ENCODE measurements around the gene PLPPR3.

PLPPR3 gene

DNA sequence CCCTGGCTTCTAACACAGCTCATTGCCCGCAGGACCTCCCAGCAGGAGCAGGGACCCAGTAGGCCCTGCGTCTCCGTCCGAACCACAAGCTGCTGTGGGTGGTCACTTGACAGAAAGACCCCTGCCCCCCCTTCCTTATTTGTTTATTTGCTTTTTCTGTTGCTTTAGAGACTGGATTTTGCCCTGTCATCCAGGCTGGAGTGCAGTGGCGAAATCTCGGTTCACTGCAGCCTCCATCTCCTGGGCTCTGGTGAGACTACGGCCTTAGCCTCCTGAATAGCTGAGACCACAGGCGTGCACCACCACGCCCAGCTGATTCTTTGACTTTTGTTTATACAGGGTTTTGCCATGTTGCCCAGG lies 32.1 kb downstream of the PLPPR3 start:
- H3K9me3 ChIP-seq (ENCODE audit: control insufficient read depth, insufficient read depth, low read depth, low read length): no peaks in the 10 kb centered on the region
- CTCF ChIA-PET: interaction anchor here (1.9 kb wide), 1 partner anchor 19 kb away, joined by 5 read pairs; no protein-coding TSS in a partner anchor
- no peaks in the 10 kb centered on the region for H3K36me3 ChIP-seq (ENCODE audit: control insufficient read depth in 2 of 2, insufficient read depth in 1 of 2, low read length in 2 of 2)
- POLR2A ChIA-PET: no interaction called here
- H3K27ac ChIP-seq (ENCODE audit: extremely low read depth, low read depth, low read length): peak overlapping the region; percentile 4; the same call in 1 of the 2 replicates
- H3K4me3 ChIP-seq (ENCODE audit: low read depth, low read length): no peak overlapping the region
- TF ChIP-seq ZNF311 (tag by site-specific recombination; IDR thresholded peaks at IDR 0.05; ENCODE audit: borderline replicate concordance) (no peak), ZNF514 (tag by site-specific recombination; IDR thresholded peaks at IDR 0.05) (no peak), ZNF138 (tag by site-specific recombination; IDR thresholded peaks at IDR 0.05; ENCODE audit: borderline replicate concordance) (no peak), ZNF140 (tag by site-specific recombination; IDR thresholded peaks at IDR 0.05) (no peak)
- H3K4me1 ChIP-seq (ENCODE audit: control insufficient read depth, insufficient read depth, low read length): peaks cover 2% of the 10 kb centered on the region; the same call in 1 of the 2 replicates

DNA sequence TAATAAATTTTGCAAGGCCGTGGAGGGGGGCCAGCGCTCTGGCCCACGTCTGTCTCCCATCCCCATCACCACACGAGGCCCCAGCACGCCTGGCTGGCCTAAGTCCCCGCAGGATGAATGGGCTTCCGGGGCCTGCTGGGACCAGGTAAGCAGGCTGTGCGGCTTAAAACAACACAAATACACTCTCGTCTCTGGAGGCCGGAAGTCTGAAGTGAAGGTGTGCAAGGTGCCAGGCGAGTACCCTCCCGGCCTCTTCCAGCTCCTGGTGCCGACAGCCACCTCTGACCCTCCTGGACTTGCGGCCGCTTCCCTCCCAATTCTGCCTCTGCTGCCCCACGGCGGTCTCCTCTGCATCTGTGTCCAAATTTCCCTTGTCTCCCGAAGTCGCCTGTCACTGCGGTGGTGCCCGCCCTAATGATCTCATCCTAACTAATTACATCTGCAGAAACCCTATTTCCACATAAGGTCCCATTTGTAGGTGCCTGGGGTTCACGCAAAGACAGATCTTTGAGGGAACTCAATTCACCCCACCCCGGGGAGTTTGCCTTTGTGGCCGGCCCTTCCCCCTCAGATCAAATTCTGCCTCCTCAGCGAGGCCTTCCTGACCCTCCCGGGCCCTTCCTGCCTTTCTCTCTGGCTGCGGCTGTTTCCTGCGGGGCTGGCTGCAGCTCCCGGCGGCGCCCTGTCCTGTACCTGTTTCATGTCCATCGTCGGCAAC lies 32.6 kb downstream of the PLPPR3 start:
- no peak overlapping the region for H3K4me3 ChIP-seq (ENCODE audit: low read depth, low read length)
- no peaks in the 10 kb centered on the region for H3K36me3 ChIP-seq (ENCODE audit: control insufficient read depth in 2 of 2, insufficient read depth in 1 of 2, low read length in 2 of 2)
- H3K9me3 ChIP-seq (ENCODE audit: control insufficient read depth, insufficient read depth, low read depth, low read length): no peaks in the 10 kb centered on the region
- H3K27ac ChIP-seq (ENCODE audit: extremely low read depth, low read depth, low read length): peak overlapping the region; percentile 4; the same call in 1 of the 2 replicates
- ChIA-PET POLR2A (no interaction called here), CTCF (interaction anchor here (1.9 kb wide), 1 partner anchor 18 kb away, joined by 5 read pairs; no protein-coding TSS in a partner anchor)
- H3K4me1 ChIP-seq (ENCODE audit: control insufficient read depth, insufficient read depth, low read length): peaks cover 2% of the 10 kb centered on the region; the same call in 1 of the 2 replicates
- TF ChIP-seq ZNF707 (tag by site-specific recombination; IDR thresholded peaks at IDR 0.05): no peak
- TF ChIP-seq, protein P1, sequence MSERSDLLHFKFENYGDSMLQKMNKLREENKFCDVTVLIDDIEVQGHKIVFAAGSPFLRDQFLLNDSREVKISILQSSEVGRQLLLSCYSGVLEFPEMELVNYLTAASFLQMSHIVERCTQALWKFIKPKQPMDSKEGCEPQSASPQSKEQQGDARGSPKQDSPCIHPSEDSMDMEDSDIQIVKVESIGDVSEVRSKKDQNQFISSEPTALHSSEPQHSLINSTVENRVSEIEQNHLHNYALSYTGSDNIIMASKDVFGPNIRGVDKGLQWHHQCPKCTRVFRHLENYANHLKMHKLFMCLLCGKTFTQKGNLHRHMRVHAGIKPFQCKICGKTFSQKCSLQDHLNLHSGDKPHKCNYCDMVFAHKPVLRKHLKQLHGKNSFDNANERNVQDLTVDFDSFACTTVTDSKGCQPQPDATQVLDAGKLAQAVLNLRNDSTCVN (tag by site-specific recombination; optimal IDR thresholded peaks at IDR 0.05): no peak
- TF ChIP-seq, protein P2, sequence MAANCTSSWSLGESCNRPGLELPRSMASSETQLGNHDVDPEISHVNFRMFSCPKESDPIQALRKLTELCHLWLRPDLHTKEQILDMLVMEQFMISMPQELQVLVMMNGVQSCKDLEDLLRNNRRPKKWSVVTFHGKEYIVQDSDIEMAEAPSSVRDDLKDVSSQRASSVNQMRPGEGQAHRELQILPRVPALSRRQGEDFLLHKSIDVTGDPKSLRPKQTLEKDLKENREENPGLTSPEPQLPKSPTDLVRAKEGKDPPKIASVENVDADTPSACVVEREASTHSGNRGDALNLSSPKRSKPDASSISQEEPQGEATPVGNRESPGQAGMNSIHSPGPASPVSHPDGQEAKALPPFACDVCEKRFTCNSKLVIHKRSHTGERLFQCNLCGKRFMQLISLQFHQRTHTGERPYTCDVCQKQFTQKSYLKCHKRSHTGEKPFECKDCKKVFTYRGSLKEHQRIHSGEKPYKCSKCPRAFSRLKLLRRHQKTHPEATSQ (tag by site-specific recombination; IDR thresholded peaks at IDR 0.05): no peak
- TF ChIP-seq KLF8 (tag by site-specific recombination; IDR thresholded peaks at IDR 0.05): peak; percentile 26; the same call in 1 of the 2 replicates
- TF ChIP-seq ZFP41 (tag by site-specific recombination; IDR thresholded peaks at IDR 0.05; ENCODE audit: borderline replicate concordance): no peak
- TF ChIP-seq ZIC2 (tag by site-specific recombination; IDR thresholded peaks at IDR 0.05): peak; percentile 22
- peak; percentile 73 for TF ChIP-seq GLIS1 (tag by site-specific recombination; IDR thresholded peaks at IDR 0.05)
- TF ChIP-seq KLF1 (tag by site-specific recombination; IDR thresholded peaks at IDR 0.05): peak; percentile 64
- TF ChIP-seq SCRT1 (tag by site-specific recombination; IDR thresholded peaks at IDR 0.05; ENCODE audit: borderline replicate concordance): no peak
- TF ChIP-seq, protein P3, sequence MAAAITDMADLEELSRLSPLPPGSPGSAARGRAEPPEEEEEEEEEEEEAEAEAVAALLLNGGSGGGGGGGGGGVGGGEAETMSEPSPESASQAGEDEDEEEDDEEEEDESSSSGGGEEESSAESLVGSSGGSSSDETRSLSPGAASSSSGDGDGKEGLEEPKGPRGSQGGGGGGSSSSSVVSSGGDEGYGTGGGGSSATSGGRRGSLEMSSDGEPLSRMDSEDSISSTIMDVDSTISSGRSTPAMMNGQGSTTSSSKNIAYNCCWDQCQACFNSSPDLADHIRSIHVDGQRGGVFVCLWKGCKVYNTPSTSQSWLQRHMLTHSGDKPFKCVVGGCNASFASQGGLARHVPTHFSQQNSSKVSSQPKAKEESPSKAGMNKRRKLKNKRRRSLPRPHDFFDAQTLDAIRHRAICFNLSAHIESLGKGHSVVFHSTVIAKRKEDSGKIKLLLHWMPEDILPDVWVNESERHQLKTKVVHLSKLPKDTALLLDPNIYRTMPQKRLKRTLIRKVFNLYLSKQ (tag by site-specific recombination; IDR thresholded peaks at IDR 0.05; ENCODE audit: borderline replicate concordance): no peak
- peak; percentile 46 for TF ChIP-seq ZNF629 (tag by site-specific recombination; IDR thresholded peaks at IDR 0.05)
- TF ChIP-seq PRDM1 (tag by site-specific recombination; IDR thresholded peaks at IDR 0.05): 0 out of 2 replicates have a peak, but pooled peaks have one; percentile 16
- TF ChIP-seq ZNF350 (tag by site-specific recombination; IDR thresholded peaks at IDR 0.05): no peak
- TF ChIP-seq GFI1B (tag by site-specific recombination; IDR thresholded peaks at IDR 0.05): no peak
- 0 out of 2 replicates have a peak, but pooled peaks have one; percentile 38 for TF ChIP-seq ZEB2 (tag by site-specific recombination; IDR thresholded peaks at IDR 0.05)
- TF ChIP-seq, protein P4, sequence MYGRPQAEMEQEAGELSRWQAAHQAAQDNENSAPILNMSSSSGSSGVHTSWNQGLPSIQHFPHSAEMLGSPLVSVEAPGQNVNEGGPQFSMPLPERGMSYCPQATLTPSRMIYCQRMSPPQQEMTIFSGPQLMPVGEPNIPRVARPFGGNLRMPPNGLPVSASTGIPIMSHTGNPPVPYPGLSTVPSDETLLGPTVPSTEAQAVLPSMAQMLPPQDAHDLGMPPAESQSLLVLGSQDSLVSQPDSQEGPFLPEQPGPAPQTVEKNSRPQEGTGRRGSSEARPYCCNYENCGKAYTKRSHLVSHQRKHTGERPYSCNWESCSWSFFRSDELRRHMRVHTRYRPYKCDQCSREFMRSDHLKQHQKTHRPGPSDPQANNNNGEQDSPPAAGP (tag by site-specific recombination; IDR thresholded peaks at IDR 0.05): 0 out of 2 replicates have a peak, but pooled peaks have one; percentile 70
- TF ChIP-seq MEIS1 (CRISPR knock-in tag; IDR thresholded peaks at IDR 0.05; ENCODE audit: borderline replicate concordance): no peak
- TF ChIP-seq ZNF133 (tag by site-specific recombination; IDR thresholded peaks at IDR 0.05): no peak
- TF ChIP-seq ZNF561 (tag by site-specific recombination; IDR thresholded peaks at IDR 0.05; ENCODE audit: borderline replicate concordance): peak; percentile 39; the same call in 1 of the 2 replicates
- no peak for TF ChIP-seq ZNF549 (tag by site-specific recombination; IDR thresholded peaks at IDR 0.05)
- TF ChIP-seq ZBTB17 (tag by site-specific recombination; IDR thresholded peaks at IDR 0.05): no peak
- no peak for TF ChIP-seq ZNF660 (tag by site-specific recombination; IDR thresholded peaks at IDR 0.05)
- peak; percentile 59 for TF ChIP-seq ZNF76 (tag by site-specific recombination; IDR thresholded peaks at IDR 0.05; ENCODE audit: borderline replicate concordance, low read depth)
- no peak for TF ChIP-seq ZNF777 (tag by site-specific recombination; IDR thresholded peaks at IDR 0.05; ENCODE audit: borderline replicate concordance)
- TF ChIP-seq, protein P5, sequence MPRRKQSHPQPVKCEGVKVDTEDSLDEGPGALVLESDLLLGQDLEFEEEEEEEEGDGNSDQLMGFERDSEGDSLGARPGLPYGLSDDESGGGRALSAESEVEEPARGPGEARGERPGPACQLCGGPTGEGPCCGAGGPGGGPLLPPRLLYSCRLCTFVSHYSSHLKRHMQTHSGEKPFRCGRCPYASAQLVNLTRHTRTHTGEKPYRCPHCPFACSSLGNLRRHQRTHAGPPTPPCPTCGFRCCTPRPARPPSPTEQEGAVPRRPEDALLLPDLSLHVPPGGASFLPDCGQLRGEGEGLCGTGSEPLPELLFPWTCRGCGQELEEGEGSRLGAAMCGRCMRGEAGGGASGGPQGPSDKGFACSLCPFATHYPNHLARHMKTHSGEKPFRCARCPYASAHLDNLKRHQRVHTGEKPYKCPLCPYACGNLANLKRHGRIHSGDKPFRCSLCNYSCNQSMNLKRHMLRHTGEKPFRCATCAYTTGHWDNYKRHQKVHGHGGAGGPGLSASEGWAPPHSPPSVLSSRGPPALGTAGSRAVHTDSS (tag by site-specific recombination; IDR thresholded peaks at IDR 0.05): no peak

All from HEK293 (cell line).